Muscle of arm (tissue), 14 donors: ENCODE measurements around the gene ZRSR2. TPM values are rescaled to one million over a fixed set of nuclear protein-coding genes. Genes with fewer than 3 reads are reported as not detected.
"Not testable (repeated sequence)": the region's sequence is repeated elsewhere in the genome, so short reads cannot be mapped to it uniquely, and the experiment has no call there.

Experiments
- DNase-seq: peaks from one replicate; pipeline ENCODE4 v3.0.0-alpha.2; 2013
- long read RNA-seq, 11 donors: transcript quantifications; one replicate each; lab custom pipeline, GENCODE V29; 2026
- polyA plus RNA-seq, 12 donors: library from polyadenylated mRNA; unstranded; fragments of 120-200 nt; gene quantifications; one replicate each; pipeline ENCODE4 v1.2.1, GENCODE V29; 2013; ENCODE audit not compliant: insufficient read length in 12 of 12

ZRSR2 gene, protein sequence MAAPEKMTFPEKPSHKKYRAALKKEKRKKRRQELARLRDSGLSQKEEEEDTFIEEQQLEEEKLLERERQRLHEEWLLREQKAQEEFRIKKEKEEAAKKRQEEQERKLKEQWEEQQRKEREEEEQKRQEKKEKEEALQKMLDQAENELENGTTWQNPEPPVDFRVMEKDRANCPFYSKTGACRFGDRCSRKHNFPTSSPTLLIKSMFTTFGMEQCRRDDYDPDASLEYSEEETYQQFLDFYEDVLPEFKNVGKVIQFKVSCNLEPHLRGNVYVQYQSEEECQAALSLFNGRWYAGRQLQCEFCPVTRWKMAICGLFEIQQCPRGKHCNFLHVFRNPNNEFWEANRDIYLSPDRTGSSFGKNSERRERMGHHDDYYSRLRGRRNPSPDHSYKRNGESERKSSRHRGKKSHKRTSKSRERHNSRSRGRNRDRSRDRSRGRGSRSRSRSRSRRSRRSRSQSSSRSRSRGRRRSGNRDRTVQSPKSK
- polyA plus RNA-seq, result 10 to 100 TPM in 9 of 12 donors, 1 to 10 TPM in 2, not detected in 1; 9.8 to 20.1 (median 11.4) TPM
- long read RNA-seq, donor 1, result 0 reads
- long read RNA-seq, donor 2, partial matches to known transcripts, result 0 of 2 reads
- long read RNA-seq, donor 2, other reads (novel, unspliced or antisense), result 0 of 2 reads
- long read RNA-seq, donor 3, partial matches to known transcripts, result 0 of 1 reads
- long read RNA-seq, donor 3, other reads (novel, unspliced or antisense), result 0 of 1 reads
- long read RNA-seq, donor 4, result 0 reads
- long read RNA-seq, donor 5, partial matches to known transcripts, result 0 of 4 reads
- long read RNA-seq, donor 5, other reads (novel, unspliced or antisense), result 0 of 4 reads
- long read RNA-seq, donor 6, partial matches to known transcripts, result 0 of 2 reads
- long read RNA-seq, donor 6, other reads (novel, unspliced or antisense), result 0 of 2 reads
- long read RNA-seq, donor 7, result 0 reads
- long read RNA-seq, donor 8, transcript ZRSR2-201 (11 exons, 1,491 nt), result major isoform, 7 of 8 reads
- long read RNA-seq, donor 8, partial matches to known transcripts, result 0 of 8 reads
- long read RNA-seq, donor 8, other reads (novel, unspliced or antisense), result 0 of 8 reads
- long read RNA-seq, donor 9, result 0 reads
- long read RNA-seq, donor 10, result 0 reads
- long read RNA-seq, donor 11, partial matches to known transcripts, result 0 of 1 reads
- long read RNA-seq, donor 11, other reads (novel, unspliced or antisense), result 0 of 1 reads

DNA sequence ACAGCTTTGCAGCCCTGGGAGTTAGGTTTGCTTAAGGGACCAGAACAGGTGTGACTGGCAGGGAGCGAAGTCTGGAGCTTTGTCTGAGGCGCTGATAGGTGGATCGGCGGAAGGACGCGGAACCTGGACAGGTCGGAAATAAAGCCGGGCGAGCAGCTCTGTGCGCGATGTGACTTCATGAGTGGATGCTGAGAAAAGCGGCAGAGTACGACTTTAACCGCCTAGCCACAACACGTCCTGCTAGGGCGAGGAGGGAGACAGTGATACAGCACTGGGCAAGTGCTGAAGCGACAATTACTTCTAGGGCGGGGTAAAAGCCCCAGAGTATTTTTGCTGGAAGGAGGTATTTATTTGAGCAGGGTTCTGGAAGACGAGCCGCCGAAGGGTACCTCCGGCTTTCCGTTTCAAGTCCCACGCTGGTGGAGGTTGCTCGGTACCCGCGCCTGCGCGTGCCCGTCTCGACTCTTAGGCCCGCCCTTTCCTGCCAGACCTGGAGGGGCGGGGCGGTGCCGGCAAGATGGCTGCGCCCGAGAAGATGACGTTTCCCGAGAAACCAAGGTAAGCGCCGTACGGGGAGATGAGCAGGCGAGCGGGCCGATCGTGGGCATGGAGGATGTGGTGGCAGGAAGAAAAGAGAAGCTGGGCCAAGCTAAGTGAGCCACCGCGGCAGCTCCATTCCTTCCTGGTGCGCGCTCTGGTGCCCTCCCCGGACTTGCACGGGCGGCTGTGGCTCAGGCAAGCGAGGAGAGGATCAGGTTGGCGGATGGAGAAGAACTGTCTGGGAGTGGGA, at the start of gene ZRSR2:
TSS of gene ZRSR2 (plus strand) at position 506 of the 790 bp plus-strand sequence. CDS start at position 518, 12 bp downstream.
- DNase-seq, result peak; percentile 83

DNA sequence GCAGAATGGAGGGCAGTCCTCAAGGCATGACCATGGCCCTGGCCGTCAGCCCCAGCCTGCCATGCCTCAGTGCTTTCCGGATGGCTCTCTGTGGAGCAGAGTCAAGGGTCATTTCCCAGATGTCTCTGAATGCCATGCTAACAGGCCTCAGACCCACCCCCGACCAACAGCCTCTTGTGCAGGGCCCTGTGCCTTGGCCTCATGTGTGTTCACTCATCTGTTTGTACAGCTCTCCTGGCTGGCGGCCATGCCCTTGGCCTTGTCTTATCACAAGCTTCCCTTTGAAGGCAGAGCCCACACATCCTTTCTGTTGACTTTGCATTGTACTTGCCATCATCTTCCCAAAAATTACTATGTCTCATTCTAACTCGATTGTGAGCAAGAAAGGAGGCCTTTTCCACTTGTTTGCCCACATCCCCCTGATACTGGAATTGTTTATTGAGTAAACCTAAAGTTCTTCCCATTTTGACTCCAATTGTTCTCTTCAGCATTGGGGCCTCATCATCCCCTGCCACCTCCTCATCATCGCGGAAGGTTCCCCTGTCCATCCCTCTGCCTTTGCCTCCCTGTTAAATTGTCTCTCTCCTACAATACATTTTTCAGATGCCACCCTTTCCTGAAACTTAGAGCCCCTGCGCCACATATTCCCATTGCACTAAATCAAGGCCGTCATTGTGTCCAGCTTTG, 46.0 kb upstream of the ZRSR2 start:
- no peak for DNase-seq

GRCh38 chrX:15745179-15745578, 45.1 kb upstream of the ZRSR2 start:
- DNase-seq, result no peak

DNA sequence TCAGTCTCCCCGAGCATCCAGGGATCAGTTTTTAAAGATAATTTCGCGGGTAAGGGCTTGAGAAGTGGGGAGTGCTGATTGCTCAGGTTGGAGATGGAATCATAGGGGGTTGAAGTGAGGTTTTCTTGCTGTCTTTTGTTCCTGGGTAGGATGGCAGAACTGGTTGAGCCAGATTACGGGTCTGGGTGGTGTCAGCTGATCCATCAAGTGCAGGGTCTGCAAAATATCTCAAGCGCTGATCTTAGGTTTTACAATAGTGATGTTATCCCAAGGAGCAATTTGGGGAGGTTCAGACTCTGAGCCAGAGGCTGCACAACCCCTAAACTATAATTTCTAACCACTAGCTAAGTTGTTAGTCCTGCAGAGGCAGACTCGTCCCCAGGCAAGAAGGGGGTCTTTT, 43.6 kb upstream of the ZRSR2 start:
- DNase-seq, result not testable (repeated sequence)

GRCh38 chrX:15747626-15748173, 42.6 kb upstream of the ZRSR2 start:
- no peak for DNase-seq

GRCh38 chrX:15748841-15749240, 41.4 kb upstream of the ZRSR2 start:
- DNase-seq, result no peak

DNA sequence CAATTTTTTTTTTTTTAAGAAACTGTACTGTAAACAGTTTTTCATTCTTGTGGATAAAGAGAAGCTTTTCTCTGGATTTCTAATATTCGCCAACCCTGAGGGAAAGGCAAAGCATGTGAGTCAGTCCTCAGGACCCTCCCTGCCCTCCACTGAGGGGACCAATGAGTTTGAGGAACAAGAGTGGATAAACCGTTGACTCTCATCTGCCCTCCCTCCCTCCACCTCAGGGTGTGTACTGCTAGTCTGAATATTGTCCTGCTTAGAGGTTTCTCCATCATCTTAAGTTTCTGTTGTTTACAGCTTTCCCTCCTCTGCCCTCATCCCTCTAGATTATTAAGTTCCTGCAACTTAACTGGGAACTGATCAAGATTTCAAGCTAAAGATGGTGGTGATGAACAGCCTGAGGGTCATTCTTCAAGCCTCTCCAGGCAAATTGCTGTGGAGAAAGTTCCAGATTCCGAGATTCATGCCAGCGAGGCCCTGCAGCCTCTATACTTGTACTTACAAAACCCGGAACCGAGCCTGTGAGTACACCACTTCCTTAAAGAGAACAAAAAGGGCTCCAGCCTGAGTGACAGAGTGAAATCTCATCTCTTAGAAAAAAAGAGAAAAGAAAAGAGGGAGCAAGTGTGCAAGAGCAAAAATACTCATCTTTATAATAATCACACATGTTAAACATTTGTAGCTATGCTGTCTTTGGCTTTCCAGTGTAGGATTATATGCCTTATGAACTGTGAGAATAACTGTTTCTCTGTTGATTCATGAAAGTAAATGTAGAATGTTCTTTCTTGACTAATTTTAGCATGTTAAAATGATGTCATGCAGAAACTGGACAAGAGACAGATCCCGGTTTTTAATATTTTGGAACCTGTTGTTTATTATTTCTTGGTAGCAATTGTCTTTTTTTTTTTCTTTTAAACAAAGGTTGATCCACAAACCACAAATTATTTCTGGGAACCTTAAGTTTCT, 40.4 kb upstream of the ZRSR2 start:
- DNase-seq, result no peak

- DNase-seq, result no peak
Observed at GRCh38 chrX:15750611-15751154, 39.6 kb upstream of the ZRSR2 start.

- no peak for DNase-seq
Observed at GRCh38 chrX:15751155-15751819, 39.0 kb upstream of the ZRSR2 start.

GRCh38 chrX:15755091-15755490, 35.2 kb upstream of the ZRSR2 start:
- no peak for DNase-seq

DNA sequence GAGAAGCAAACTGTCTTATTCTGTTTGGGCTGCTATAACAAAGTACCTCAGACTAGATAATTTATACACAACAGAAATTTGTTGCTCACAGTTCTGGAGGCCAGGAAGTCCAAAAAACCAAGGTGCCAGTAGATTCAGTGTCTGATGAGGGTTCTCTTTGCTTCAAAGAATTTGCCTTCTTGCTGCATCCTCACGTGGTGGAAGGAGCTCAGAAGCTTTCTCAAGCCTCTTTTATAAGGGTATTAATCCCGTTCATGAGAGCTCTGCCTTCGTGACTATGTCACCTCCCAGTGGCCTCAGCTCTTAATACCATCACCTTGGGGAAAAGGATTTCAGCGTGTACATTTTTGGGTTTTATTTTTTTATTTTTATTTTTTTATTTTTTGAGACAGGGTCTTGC, 32.1 kb upstream of the ZRSR2 start:
- no peak for DNase-seq

- DNase-seq, result not testable (repeated sequence)
Observed at GRCh38 chrX:15759886-15760285, 30.4 kb upstream of the ZRSR2 start.

DNA sequence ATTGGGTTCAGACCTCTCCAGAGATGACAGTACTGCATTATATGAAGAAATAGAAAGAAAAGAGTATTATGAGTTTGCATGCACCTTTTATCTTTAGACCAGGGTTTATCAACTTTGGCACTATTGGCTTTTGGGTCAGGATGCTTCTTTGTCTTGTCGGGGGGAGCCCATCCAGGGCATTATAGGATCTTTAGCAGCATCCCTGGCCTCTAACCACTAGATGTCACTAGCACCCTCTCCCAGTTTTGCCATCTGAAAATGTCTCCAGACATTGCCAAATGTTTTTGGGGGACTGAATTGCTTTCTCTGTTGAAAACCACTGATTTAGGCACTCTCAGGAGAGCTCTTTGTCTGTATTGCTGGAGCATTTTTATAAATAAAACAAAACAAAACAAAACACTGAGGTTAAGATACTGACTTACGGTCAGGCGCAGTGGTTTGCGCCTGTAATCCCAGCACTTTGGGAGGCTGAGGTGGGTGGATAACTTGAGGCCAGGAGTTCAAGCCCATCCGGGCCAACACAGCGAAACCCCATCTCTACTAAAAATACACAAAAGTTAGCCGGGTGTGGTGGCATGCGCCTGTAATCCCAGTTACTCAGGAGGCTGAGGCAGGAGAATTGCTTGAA, 28.6 kb upstream of the ZRSR2 start:
- DNase-seq, result no peak

DNA sequence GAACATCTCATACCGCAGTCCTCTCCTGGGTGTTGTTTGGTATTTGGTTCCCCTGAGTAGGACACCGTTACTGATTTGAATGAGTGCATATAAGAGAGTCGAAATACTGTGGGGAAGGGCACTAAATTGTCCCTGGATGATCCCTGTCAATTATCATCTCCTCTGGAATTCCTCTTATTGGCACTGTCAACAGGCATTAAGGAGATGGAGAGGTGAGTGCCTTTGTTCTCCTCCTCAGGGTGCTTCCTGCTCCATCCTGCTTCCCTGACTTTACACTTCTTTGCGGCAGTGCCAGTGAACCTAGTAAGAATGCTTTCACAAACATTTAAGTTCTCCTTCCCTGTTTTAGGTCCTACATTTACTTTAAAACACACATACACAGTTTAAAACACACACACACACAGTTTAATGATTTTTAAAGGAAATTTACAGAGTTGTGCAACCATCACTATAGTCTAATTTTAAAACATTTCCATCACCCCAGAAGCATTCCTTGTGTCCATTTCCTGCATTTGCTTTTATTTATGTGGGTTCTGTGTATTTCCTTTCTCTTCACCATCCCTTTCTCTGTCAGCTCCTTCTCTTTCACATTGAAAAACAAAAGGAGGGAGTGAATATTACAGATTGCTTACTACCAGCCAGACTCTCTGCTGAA, 20.9 kb upstream of the ZRSR2 start:
- DNase-seq, result no peak

DNA sequence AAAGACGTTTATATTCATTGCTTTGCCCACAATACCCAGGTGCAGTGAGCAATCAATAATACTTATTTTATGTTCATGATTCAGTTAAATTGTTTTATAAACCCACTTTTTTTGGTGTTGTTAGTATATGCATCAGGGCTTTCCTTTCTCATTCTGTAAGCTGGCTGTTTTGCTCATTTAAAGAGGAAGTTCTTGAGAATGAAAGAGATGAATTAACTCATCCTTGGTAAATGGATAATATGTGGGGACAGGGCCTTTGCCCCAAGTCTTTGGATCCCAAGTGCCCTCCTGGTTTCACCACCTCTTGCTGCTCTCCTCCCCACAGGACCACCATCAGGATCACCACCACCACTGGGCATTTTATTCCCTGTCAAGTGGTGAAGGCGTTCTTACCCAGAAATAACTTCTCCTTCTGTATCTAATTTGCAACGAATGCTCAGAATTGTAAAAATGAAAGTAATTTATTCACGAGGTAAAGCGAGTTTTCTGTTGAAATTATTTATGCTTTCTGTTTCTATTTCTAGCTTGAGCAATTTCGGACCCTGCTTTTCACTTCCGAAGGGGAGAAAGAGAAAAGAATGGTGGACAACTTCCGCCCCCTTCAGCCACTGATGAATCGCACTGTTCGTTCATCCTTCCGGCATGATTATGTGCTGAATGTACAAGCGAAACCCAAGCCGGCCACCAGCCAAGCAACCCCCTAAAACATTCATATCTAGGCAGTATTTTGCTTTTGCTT, 8.2 kb upstream of the ZRSR2 start:
- no peak for DNase-seq

DNA sequence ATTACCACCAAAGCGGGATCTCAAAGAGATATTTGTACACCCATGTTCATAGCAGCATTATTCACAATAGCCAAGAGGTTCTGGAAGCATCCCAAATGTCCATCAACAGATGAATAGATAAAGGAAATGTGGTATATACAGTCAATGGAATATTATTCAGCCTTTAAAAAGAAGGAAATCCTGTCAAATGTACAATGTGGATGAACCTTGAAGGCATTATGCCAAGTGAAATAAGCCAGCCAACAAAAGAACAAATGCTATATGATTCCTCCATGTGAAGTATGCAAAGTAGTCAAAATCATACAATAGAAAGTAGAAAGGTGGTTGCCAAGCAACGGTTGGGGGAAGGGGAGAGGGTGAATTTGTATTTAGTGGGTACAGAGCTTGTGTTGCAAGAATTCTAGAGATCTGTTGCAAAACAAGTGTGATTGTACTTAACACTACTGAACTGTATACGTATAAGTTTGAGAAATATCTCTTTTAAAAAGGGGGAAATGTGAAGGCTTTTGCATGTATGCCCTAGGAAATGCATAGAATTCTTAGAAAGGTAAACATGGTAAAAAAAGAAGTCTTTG, 5.0 kb upstream of the ZRSR2 start:
- DNase-seq, result no peak
